Measurements from ENCODE around the gene MAPT. TPM values are rescaled to one million over a fixed set of nuclear protein-coding genes. Genes with fewer than 3 reads are reported as not detected.
A peak's percentile ranks its signal among the peaks of the same experiment; 100 is the strongest.

The MAPT gene
- total RNA-seq, 4 donors from 2014 or later: 1.7 to 2.3 (median 1.8) TPM

GRCh38 chr17:45893725-45894021, 681 bp upstream of the MAPT start:
- intact Hi-C loops (cut with DNase I; ENCODE audit: low total_unique reads): loop anchor here (5.0 kb wide), 1 partner anchor 69 kb away; no protein-coding TSS in a partner anchor
- H3K4me3 ChIP-seq: peak overlapping the region; percentile 20 to 58 (median 50)
- DNase-seq: no peak
- in situ Hi-C loops (cut with MboI; ENCODE audit: low pct_ligation_motif_present in 1 of 4, low pct_unique_long_range_greater_than_20kb in 1 of 4, low sequenced_read_pairs in 3 of 4): no loop called here
- peak overlapping the region in 3 of 4 donors; percentile 59 to 68 (median 61) for H3K27ac ChIP-seq
- WGBS, 2 donors (ENCODE audit: low coverage in 1 of 2): 40 to 53% methylated on average over 7 of the region's 7 CpGs
- TF ChIP-seq CTCF (IDR thresholded peaks at IDR 0.05) (no peak), POLR2A (IDR thresholded peaks at IDR 0.05) (no peak), EP300 (IDR thresholded peaks at IDR 0.05; ENCODE audit: low read depth) (no peak), POLR2AphosphoS5 (IDR thresholded peaks at IDR 0.05) (no peak)
- peaks cover 56% of the 10 kb centered on the region for H3K27me3 ChIP-seq
- peaks cover 7 to 35% (median 20%) of the 10 kb centered on the region in 4 donors for H3K4me1 ChIP-seq
- H3K9me3 ChIP-seq: no peaks in the 10 kb centered on the region
- no peaks in the 10 kb centered on the region for H3K36me3 ChIP-seq

GRCh38 chr17:45895304-45895968, 1.1 kb downstream of the MAPT start:
- H3K27me3 ChIP-seq: peaks cover 66% of the 10 kb centered on the region
- H3K4me3 ChIP-seq: peak overlapping the region; percentile 42 to 76 (median 58)
- no peak for DNase-seq
- TF ChIP-seq EP300 (IDR thresholded peaks at IDR 0.05; ENCODE audit: low read depth) (no peak), POLR2A (IDR thresholded peaks at IDR 0.05) (no peak), CTCF (IDR thresholded peaks at IDR 0.05) (no peak), POLR2AphosphoS5 (IDR thresholded peaks at IDR 0.05) (no peak)
- in situ Hi-C loops (cut with MboI; ENCODE audit: low pct_ligation_motif_present in 1 of 4, low pct_unique_long_range_greater_than_20kb in 1 of 4, low sequenced_read_pairs in 3 of 4): no loop called here
- H3K4me1 ChIP-seq: peaks cover 7 to 35% (median 20%) of the 10 kb centered on the region in 4 donors
- no peaks in the 10 kb centered on the region for H3K9me3 ChIP-seq
- H3K36me3 ChIP-seq: no peaks in the 10 kb centered on the region
- H3K27ac ChIP-seq: no peak overlapping the region
- intact Hi-C loops (cut with DNase I; ENCODE audit: low total_unique reads): no loop called here
- WGBS, 2 donors (ENCODE audit: low coverage in 1 of 2): 0 to 2% methylated on average over 9 to 36 of the region's 63 CpGs

GRCh38 chr17:45895969-45896785, 1.8 kb downstream of the MAPT start:
- 0 to 15% methylated on average over 1 to 51 of the region's 55 CpGs for WGBS, 2 donors (ENCODE audit: low coverage in 1 of 2)
- DNase-seq: no peak
- in situ Hi-C loops (cut with MboI; ENCODE audit: low pct_ligation_motif_present in 1 of 4, low pct_unique_long_range_greater_than_20kb in 1 of 4, low sequenced_read_pairs in 3 of 4): no loop called here
- Histone ChIP-seq H3K27me3 (peaks cover 66% of the 10 kb centered on the region), H3K4me3 (peak overlapping the region in 2 of 4 donors; percentile 1 to 58), H3K27ac (no peak overlapping the region), H3K9me3 (no peaks in the 10 kb centered on the region), H3K36me3 (no peaks in the 10 kb centered on the region), H3K4me1 (peaks cover 7 to 35% (median 20%) of the 10 kb centered on the region in 4 donors)
- intact Hi-C loops (cut with DNase I; ENCODE audit: low total_unique reads): no loop called here
- TF ChIP-seq POLR2AphosphoS5 (IDR thresholded peaks at IDR 0.05) (no peak), POLR2A (IDR thresholded peaks at IDR 0.05) (no peak), CTCF (IDR thresholded peaks at IDR 0.05) (no peak), EP300 (IDR thresholded peaks at IDR 0.05; ENCODE audit: low read depth) (no peak)
